IPS-18c (cell line): Measurements from ENCODE around the gene TIAM2.

Experiments used
- H3K4me3 ChIP-seq: 2 replicates; pipeline ENCODE4 v1.7.0; 2013; ENCODE audit warnings: low read depth, mild to moderate bottlenecking, low read length, moderate library complexity; ENCODE audit not compliant: insufficient read depth
- H3K9me3 ChIP-seq: one replicate; pipeline ENCODE4 v1.6.1; 2013; ENCODE audit warnings: mild to moderate bottlenecking, low read length, moderate library complexity; ENCODE audit not compliant: control insufficient read depth, insufficient read depth

Gene TIAM2

GRCh38 chr6:155275808-155276480 is 280.8 kb downstream of the TIAM2 start:
- no peak overlapping the region for H3K4me3 ChIP-seq
- H3K9me3 ChIP-seq = peaks cover 4% of the 10 kb centered on the region

GRCh38 chr6:155276638-155277037 is 281.5 kb downstream of the TIAM2 start:
- Histone ChIP-seq H3K4me3 (no peak overlapping the region), H3K9me3 (peaks cover 4% of the 10 kb centered on the region)

- Histone ChIP-seq H3K4me3 (no peak overlapping the region), H3K9me3 (peaks cover 4% of the 10 kb centered on the region)
Observed at GRCh38 chr6:155278319-155279049, 283.4 kb downstream of the TIAM2 start.

GRCh38 chr6:155284775-155285174 is 289.7 kb downstream of the TIAM2 start:
- Histone ChIP-seq H3K4me3 (no peak overlapping the region), H3K9me3 (no peaks in the 10 kb centered on the region)

- Histone ChIP-seq H3K9me3 (no peaks in the 10 kb centered on the region), H3K4me3 (no peak overlapping the region)
Observed at GRCh38 chr6:155287762-155288161, 292.6 kb downstream of the TIAM2 start.

- H3K4me3 ChIP-seq = no peak overlapping the region
Observed at GRCh38 chr6:155290491-155290890, 295.4 kb downstream of the TIAM2 start.

GRCh38 chr6:155291291-155291690 is 296.2 kb downstream of the TIAM2 start:
- H3K9me3 ChIP-seq = no peaks in the 10 kb centered on the region
- no peak overlapping the region for H3K4me3 ChIP-seq

More at GRCh38 chr6:155290491-155290890, 295.4 kb downstream of the TIAM2 start:
- no peaks in the 10 kb centered on the region for H3K9me3 ChIP-seq

GRCh38 chr6:155292711-155293110 is 297.6 kb downstream of the TIAM2 start:
- H3K4me3 ChIP-seq = no peak overlapping the region
- H3K9me3 ChIP-seq = no peaks in the 10 kb centered on the region

GRCh38 chr6:155297669-155298068 is 302.6 kb downstream of the TIAM2 start:
- Histone ChIP-seq H3K9me3 (no peaks in the 10 kb centered on the region), H3K4me3 (no peak overlapping the region)

- Histone ChIP-seq H3K9me3 (no peaks in the 10 kb centered on the region), H3K4me3 (no peak overlapping the region)
Observed at GRCh38 chr6:155301867-155302266, 306.8 kb downstream of the TIAM2 start.

GRCh38 chr6:155303361-155303870 is 308.3 kb downstream of the TIAM2 start:
- no peak overlapping the region for H3K4me3 ChIP-seq

GRCh38 chr6:155306958-155307357 is 311.8 kb downstream of the TIAM2 start:
- H3K4me3 ChIP-seq = no peak overlapping the region
- H3K9me3 ChIP-seq = no peaks in the 10 kb centered on the region

More at GRCh38 chr6:155303361-155303870, 308.3 kb downstream of the TIAM2 start:
- H3K9me3 ChIP-seq = no peaks in the 10 kb centered on the region
